Measurements from ENCODE around the gene FCRL4.

FCRL4 gene

DNA sequence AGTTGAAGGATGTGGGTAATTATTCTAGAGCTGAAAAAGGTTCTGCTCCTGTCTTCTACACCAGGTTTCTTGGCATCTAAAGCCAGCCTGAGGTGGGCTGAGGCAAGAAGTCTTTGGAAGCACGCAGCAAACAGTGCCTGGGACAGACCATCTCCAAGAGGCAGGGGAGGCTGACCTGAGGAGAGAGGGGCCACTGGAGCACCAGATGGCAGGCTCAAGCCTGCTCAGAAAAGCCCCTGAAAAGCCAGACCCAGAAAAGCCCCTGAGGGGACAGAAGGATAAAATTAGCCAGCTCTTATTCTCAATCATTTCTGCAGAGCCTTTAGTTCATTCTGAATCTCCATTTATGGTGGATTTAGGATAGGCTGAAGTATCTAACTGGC lies 17.1 kb downstream of the FCRL4 start:
- no peak overlapping the region for H3K4me3 ChIP-seq (ENCODE audit: low read depth, low read length)
- TF ChIP-seq, protein P1, sequence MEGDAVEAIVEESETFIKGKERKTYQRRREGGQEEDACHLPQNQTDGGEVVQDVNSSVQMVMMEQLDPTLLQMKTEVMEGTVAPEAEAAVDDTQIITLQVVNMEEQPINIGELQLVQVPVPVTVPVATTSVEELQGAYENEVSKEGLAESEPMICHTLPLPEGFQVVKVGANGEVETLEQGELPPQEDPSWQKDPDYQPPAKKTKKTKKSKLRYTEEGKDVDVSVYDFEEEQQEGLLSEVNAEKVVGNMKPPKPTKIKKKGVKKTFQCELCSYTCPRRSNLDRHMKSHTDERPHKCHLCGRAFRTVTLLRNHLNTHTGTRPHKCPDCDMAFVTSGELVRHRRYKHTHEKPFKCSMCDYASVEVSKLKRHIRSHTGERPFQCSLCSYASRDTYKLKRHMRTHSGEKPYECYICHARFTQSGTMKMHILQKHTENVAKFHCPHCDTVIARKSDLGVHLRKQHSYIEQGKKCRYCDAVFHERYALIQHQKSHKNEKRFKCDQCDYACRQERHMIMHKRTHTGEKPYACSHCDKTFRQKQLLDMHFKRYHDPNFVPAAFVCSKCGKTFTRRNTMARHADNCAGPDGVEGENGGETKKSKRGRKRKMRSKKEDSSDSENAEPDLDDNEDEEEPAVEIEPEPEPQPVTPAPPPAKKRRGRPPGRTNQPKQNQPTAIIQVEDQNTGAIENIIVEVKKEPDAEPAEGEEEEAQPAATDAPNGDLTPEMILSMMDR (IDR thresholded peaks at IDR 0.05; ENCODE audit: borderline replicate concordance, insufficient read depth, low read depth, low read length): no peak

DNA sequence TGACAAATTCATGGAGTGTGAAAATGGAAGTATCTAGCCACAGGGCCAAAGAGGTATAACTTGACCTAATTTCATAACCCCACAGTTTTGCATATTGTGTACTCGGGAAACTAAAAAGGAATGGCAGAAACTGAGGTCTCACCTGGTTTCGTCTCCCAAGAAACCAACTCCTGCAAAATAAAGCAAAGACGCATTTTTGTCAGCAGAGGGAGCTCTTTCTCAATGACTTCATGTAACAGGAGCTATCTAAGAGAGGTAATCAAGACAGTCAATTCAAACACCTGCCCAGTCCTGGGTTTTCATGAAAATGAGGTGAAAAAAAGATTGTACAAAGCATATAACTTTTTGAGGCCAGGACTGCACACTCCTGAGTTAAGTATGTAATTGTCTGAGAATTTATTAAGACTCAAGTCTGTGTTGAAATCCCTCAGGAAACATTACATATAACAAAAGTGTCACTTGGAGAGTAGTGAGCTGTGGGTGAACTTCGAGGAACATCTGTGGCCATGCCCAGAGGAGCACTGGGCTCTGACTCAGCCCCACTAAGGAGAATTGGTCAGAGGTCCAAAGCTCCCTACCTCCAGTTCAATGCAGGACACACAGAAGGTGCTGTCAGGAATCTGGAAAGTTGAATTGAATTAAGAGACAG lies 17.6 kb downstream of the FCRL4 start:
- TF ChIP-seq, protein P1 (IDR thresholded peaks at IDR 0.05; ENCODE audit: borderline replicate concordance, insufficient read depth, low read depth, low read length): peak; percentile 58; the same call in 1 of the 2 replicates

DNA sequence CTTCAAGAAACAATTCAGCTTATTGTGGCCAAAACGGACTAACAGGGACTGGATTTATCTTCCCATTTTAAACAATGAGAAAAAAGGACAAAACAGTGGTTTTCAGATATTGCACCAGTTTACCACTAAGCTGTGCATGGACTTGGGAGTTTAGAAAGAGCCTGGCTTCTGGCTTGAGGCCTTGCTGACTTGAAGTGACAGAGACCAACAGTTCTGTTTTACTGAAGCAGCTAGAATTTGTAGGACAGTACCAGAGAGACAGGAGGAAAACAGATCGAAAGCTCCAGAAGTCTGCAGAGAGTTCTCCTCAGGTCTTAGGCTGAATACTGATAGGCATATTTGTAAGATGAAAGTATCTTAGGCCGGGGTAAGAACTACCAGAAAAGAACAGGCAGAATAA lies 20.5 kb downstream of the FCRL4 start:
- H3K4me3 ChIP-seq (ENCODE audit: low read depth, low read length): no peak overlapping the region

More for the DNA sequence above, 17.6 kb downstream of the FCRL4 start:
- no peak overlapping the region for H3K4me3 ChIP-seq (ENCODE audit: low read depth, low read length)

DNA sequence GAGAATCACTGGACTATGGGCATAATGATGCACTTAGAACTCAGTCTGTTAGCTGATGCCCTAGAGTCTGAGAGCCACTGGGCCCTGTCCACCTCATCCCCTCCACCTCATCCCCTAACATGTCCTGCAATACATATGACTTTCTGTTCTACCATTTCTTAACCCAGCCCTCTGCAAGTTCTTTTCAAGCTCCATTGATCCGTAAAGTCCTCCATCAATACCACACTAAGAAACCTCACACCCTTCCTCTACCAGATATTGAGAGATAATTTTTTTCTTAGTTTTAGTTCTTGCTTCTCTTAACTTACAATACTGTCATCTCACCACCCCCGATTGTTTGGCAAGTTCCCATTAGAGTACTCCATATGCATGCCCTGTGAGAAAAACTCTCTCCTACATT lies 22.1 kb downstream of the FCRL4 start:
- H3K4me3 ChIP-seq (ENCODE audit: low read depth, low read length): no peak overlapping the region
- TF ChIP-seq, protein P1 (IDR thresholded peaks at IDR 0.05; ENCODE audit: borderline replicate concordance, insufficient read depth, low read depth, low read length): no peak

More for the DNA sequence above, 20.5 kb downstream of the FCRL4 start:
- TF ChIP-seq, protein P1 (IDR thresholded peaks at IDR 0.05; ENCODE audit: borderline replicate concordance, insufficient read depth, low read depth, low read length): no peak

DNA sequence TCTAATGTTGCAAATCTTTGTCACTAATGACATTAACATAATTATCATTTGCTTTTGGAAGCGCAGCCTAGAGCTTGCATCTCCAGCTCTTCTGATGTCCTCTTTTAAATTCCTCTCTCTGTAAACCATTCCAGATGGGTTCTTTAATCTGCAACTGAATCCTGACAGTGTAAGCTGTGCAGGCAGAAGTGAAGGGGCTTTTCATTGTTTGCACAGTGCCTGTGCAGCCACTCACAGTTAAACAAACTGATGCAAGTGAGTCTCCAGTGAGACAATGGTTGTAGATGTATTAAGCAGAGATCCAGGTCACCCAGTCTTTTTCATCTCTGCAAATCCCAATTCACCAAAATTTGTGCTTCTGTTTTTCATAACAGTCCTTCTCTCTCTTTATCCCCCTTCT lies 23.0 kb downstream of the FCRL4 start:
- H3K4me3 ChIP-seq (ENCODE audit: low read depth, low read length): no peak overlapping the region
- TF ChIP-seq, protein P1 (IDR thresholded peaks at IDR 0.05; ENCODE audit: borderline replicate concordance, insufficient read depth, low read depth, low read length): no peak

DNA sequence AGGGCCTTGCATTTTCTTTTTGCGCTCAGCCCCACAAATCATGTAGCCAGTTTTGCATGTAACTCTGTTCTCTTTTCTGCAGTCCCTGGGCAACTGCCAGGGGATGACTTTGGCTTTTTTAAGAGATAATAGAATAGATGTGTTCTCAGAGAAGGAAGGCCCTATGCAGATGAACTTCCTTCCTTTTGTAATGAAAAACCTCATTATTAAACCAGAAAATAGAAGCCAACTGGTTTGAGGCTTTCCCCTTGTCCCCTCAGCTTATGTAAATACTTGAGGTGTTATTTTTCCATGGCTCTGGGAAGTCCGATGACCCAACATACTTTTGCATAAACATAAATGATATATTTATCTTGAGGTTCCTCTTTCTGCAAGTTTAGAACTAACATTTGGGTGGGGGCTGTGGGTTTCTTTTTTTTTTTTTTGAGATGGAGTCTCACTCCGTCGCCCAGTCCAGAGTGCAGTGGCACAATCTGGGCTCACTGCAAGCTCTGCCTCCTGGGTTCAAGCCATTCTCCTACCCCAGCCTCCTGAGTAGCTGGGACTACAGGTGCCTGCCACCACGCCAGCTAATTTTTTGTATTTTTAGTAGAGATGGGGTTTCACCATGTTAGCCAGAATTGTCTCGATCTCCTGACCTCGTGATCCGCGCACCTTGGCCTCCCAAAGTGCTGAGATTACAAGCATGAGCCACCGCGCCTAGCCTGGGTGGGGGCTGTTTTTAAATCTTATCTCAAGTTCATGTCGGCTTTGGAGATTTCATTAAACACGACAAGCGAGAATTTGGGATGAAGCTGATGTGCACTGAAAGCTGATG lies 31.2 kb downstream of the FCRL4 start:
- H3K4me3 ChIP-seq (ENCODE audit: low read depth, low read length): no peak overlapping the region
- TF ChIP-seq, protein P1 (IDR thresholded peaks at IDR 0.05; ENCODE audit: borderline replicate concordance, insufficient read depth, low read depth, low read length): no peak

DNA sequence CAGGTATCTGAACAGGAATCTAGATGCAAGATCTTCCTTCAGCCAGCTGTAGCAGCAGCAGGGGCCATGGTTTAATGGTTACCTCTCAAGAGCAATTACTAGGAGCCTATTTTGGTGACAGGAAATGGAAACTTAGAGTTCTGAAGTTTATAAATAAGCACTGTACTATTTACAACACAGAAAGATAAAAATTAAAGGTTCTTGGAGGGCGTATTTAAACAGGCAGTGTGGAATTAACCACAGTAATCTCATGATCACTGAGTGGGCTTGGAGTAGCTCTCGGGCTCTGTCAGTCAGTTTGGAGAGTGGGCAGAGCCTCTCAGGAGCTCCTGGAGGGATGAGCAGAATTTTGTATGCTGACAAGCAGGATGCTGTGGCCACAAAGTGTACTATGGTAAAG lies 35.4 kb downstream of the FCRL4 start:
- TF ChIP-seq, protein P1 (IDR thresholded peaks at IDR 0.05; ENCODE audit: borderline replicate concordance, insufficient read depth, low read depth, low read length): no peak
- no peak overlapping the region for H3K4me3 ChIP-seq (ENCODE audit: low read depth, low read length)

Measured in GM12875 (cell line).